K562 (cell line): Measurements from ENCODE around the gene SHISA9. TPM values are rescaled to one million over a fixed set of nuclear protein-coding genes. Genes with fewer than 3 reads are reported as not detected.

Experiments
- ATAC-seq: fragments of 200-7000 bp; cut with Tn5 transposase; 3 replicates; pipeline ENCODE4 v1.9.1; 2020; ENCODE audit warnings: moderate library complexity
- BruUV-seq: library from RNA; stranded (reverse); fragments of 400-500 nt; replicated peaks from 2 replicates; lab custom pipeline; 2021; lab: Mats Ljungman, UMichigan
- CTCF ChIA-PET: fragments of 300-600 bp; formaldehyde crosslinking; extraction: SDS; loops from one replicate; lab custom pipeline; 2021; ENCODE audit warnings: low intra/inter-chr PET ratio; lab: Yijun Ruan, JAX
- POLR2A ChIA-PET: fragments of 300-600, 350-650 bp; sonication (Branson Sonifier 250); formaldehyde crosslinking; extraction: SDS; loops from one replicate; lab custom pipeline; 2021; ENCODE audit warnings: antibody characterized with exemption, inconsistent platforms; lab: Yijun Ruan, JAX
- DNase-seq, 4 experiments: peaks; one replicate each; pipeline versions ENCODE4 v3.0.0 to v3.0.0-alpha.2; 2011 to 2018; ENCODE audit warnings: low spot score in 3 of 4, mixed read lengths in 3 of 4; ENCODE audit errors: extremely low read depth in 1 of 4
- FAIRE-seq: peaks from 2 replicates; lab custom pipeline; 2011; peaks lifted over from hg19 to GRCh38; lab: Jason Lieb, UNC
- H2AFZ ChIP-seq: 2 replicates; pipeline ENCODE4 v1.6.0; 2011; ENCODE audit warnings: low read depth, low read length, control low read depth, inconsistent platforms
- H3K27ac ChIP-seq: fragments of 200-600 bp; 3 replicates; pipeline ENCODE4 v1.8.0; 2011; ENCODE audit warnings: low read depth, mild to moderate bottlenecking, control low read depth, inconsistent platforms, low read length, moderate library complexity, mixed read lengths; ENCODE audit errors: extremely low read depth
- H3K27me3 ChIP-seq, 2 experiments: fragments of 300-600 bp in 1 of 2; 2 replicates in 1 of 2; 3 replicates in 1 of 2; pipeline versions ENCODE4 v1.6.0 to v1.8.0; 2011; ENCODE audit warnings: inconsistent platforms in 2 of 2, low read length in 2 of 2, mild to moderate bottlenecking in 1 of 2, mixed read lengths in 1 of 2, moderate library complexity in 1 of 2; ENCODE audit not compliant: control insufficient read depth in 2 of 2, insufficient read depth in 2 of 2
- H3K36me3 ChIP-seq: fragments of 300-600 bp; 3 replicates; pipeline ENCODE4 v1.8.0; 2011; ENCODE audit warnings: mild to moderate bottlenecking, low read length, inconsistent platforms; ENCODE audit not compliant: control insufficient read depth, insufficient read depth
- H3K4me1 ChIP-seq, 2 experiments: fragments of 200-600 bp in 1 of 2; replicated peaks in 1 of 2; 2 replicates in 1 of 2; 3 replicates in 1 of 2; pipeline versions ENCODE4 v1.5.1 to v1.8.0; 2011; ENCODE audit warnings: inconsistent platforms in 2 of 2, low read length in 2 of 2, mild to moderate bottlenecking in 1 of 2, mixed read lengths in 1 of 2, moderate library complexity in 1 of 2; ENCODE audit not compliant: control insufficient read depth in 2 of 2, insufficient read depth in 2 of 2
- H3K4me2 ChIP-seq: 2 replicates; pipeline ENCODE4 v1.6.1; 2011; ENCODE audit warnings: low read length, control low read depth, inconsistent platforms, mixed read lengths; ENCODE audit not compliant: insufficient read depth
- H3K4me3 ChIP-seq: fragments of 200-600 bp; sonication (generic), shearing (Covaris generic); 2 replicates; pipeline ENCODE4 v1.5.1; 2016; ENCODE audit warnings: control low read depth, inconsistent platforms
- H3K79me2 ChIP-seq: fragments of 200-600 bp; 3 replicates; pipeline ENCODE4 v1.8.0; 2011; ENCODE audit warnings: low read length, inconsistent platforms; ENCODE audit not compliant: control insufficient read depth, insufficient read depth
- H3K9ac ChIP-seq, 2 experiments: 2 replicates each; pipeline versions ENCODE4 v1.6.0 to v1.6.1; 2011; ENCODE audit warnings: low read depth in 2 of 2, low read length in 2 of 2, control low read depth in 1 of 2, inconsistent platforms in 1 of 2, mild to moderate bottlenecking in 1 of 2, mixed read lengths in 1 of 2; ENCODE audit not compliant: insufficient read depth in 1 of 2
- H3K9me1 ChIP-seq: one replicate; pipeline ENCODE4 v1.6.0; 2011; ENCODE audit warnings: inconsistent platforms, mild to moderate bottlenecking, low read length, moderate library complexity; ENCODE audit not compliant: control insufficient read depth, insufficient read depth
- H3K9me3 ChIP-seq: replicated peaks from 2 replicates; pipeline ENCODE4 v1.5.1; 2011; ENCODE audit warnings: low read depth, low read length, inconsistent platforms; ENCODE audit not compliant: control insufficient read depth, insufficient read depth
- H4K20me1 ChIP-seq: replicated peaks from 2 replicates; pipeline ENCODE4 v1.6.1; 2011; ENCODE audit warnings: low read length, inconsistent platforms, mixed read lengths; ENCODE audit not compliant: control insufficient read depth, insufficient read depth
- CBX3 ChIP-seq, 2 experiments: IDR thresholded peaks; 1 replicate in 1 of 2; 2 replicates in 1 of 2; pipeline ENCODE4 v1.6.1; 2012; ENCODE audit warnings: inconsistent platforms in 2 of 2, low read length in 2 of 2, borderline replicate concordance in 1 of 2, control low read depth in 1 of 2
- CC2D1A ChIP-seq: fragments of 450-650 bp; IDR thresholded peaks from 2 replicates; pipeline ENCODE4 v1.6.1; 2017; ENCODE audit warnings: mild to moderate bottlenecking
- MTF1 ChIP-seq: fragments of 250-450 bp; sonication (Bioruptor Pico); IDR thresholded peaks from 2 replicates; pipeline ENCODE4 v1.9.0; 2021; ENCODE audit warnings: moderate library complexity, mild to moderate bottlenecking, inconsistent platforms, borderline replicate concordance
- POLR2G ChIP-seq: fragments of 200-400 bp; formaldehyde crosslinking; IDR thresholded peaks from 2 replicates; pipeline ENCODE4 v1.6.1; 2017; ENCODE audit warnings: low read depth, mild to moderate bottlenecking, antibody characterized with exemption, low read length, moderate library complexity
- RHOXF2B ChIP-seq: fragments of 250-450 bp; sonication (Bioruptor Pico); conservative IDR thresholded peaks from 2 replicates; pipeline ENCODE4 v1.5.1; 2021
- SIRT6 ChIP-seq: IDR thresholded peaks from one replicate; pipeline ENCODE4 v1.6.1; 2012; ENCODE audit warnings: low read depth, mild to moderate bottlenecking, control low read depth, inconsistent platforms, low read length, moderate library complexity
- TAL1 ChIP-seq: fragments of 450-650 bp; IDR thresholded peaks from 2 replicates; pipeline ENCODE4 v1.6.1; 2016; ENCODE audit warnings: mild to moderate bottlenecking
- TFAM ChIP-seq: fragments of 250-450 bp; sonication (Bioruptor Pico); conservative IDR thresholded peaks from 2 replicates; pipeline ENCODE4 v1.5.0; 2021; ENCODE audit warnings: mild to moderate bottlenecking, moderate library complexity
- ZNF24 ChIP-seq: fragments of 450-650 bp; IDR thresholded peaks from 2 replicates; pipeline ENCODE4 v1.6.1; 2016
- ZNF347 ChIP-seq: fragments of 450-650 bp; formaldehyde crosslinking; IDR thresholded peaks from 2 replicates; pipeline ENCODE4 v1.4.0; 2020; ENCODE audit warnings: low read depth, mild to moderate bottlenecking, moderate library complexity
- WGBS: fragments of 100-300 bp; shearing (Covaris generic); methylation state at CpG from one replicate; pipeline ENCODE4 v1.1.6; 2016; ENCODE audit warnings: low coverage, mixed read lengths; ENCODE audit not compliant: insufficient coverage; ENCODE audit errors: missing lambda C conversion rate; 5-methylcytosine and 5-hydroxymethylcytosine counted together
- in situ Hi-C: fragments of 300-500 bp; cut with MboI; formaldehyde crosslinking; loops from 4 replicates; pipeline ENCODE4 v1.15.0; 2018; ENCODE audit warnings: inconsistent platforms, mixed read lengths
- intact Hi-C: fragments of 100-400 bp; cut with micrococcal nuclease; formaldehyde crosslinking; loops from 2 replicates; pipeline ENCODE4 v1.14.2; 2022
- polyA plus RNA-seq, 8 experiments: library from polyadenylated mRNA; depleted of rRNA in 4 of 8; stranded (reverse) in 5 of 8; unstranded in 3 of 8; fragments of >200 nt; fragmentation: Nextera tagmentation in 2 of 8; fragmentation: Illumina TruSeq in 1 of 8; extraction: Ambion mirVana in 2 of 8; extraction: Trizol in 1 of 8; gene quantifications; 2 replicates each; pipeline versions ENCODE4 v1.2.1 to v1.2.3, GENCODE V29; 2011 to 2014; ENCODE audit warnings: inconsistent platforms in 1 of 8, missing spikeins in 1 of 8
- total RNA-seq, 7 experiments: library from RNA; depleted of rRNA in 6 of 7; stranded (reverse); fragments of >200 nt in 6 of 7; fragmentation: Illumina TruSeq in 2 of 7; extraction: Trizol in 2 of 7; gene quantifications; 2 replicates each; pipeline versions ENCODE4 v1.2.1 to v1.2.3, GENCODE V29; 2011 to 2021; ENCODE audit warnings: low replicate concordance in 1 of 7
- TF ChIP-seq, protein P1 (sequence below): sonication (generic); formaldehyde crosslinking; IDR thresholded peaks from 2 replicates; pipeline ENCODE4 v1.8.1; 2022; ENCODE audit warnings: missing genetic modification reagents
- TF ChIP-seq, protein P2 (sequence below): fragments of 250-450 bp; sonication (Bioruptor Pico); IDR thresholded peaks from 2 replicates; pipeline ENCODE4 v1.4.0; 2020

Gene SHISA9
- total and polyA plus RNA-seq, 9 of the 15 experiments (the other 6 are each of a cell fraction or from before 2014, with no cell fraction given) = under 0.01 to 0.16 (median 0.01) TPM; not detected in 6

DNA sequence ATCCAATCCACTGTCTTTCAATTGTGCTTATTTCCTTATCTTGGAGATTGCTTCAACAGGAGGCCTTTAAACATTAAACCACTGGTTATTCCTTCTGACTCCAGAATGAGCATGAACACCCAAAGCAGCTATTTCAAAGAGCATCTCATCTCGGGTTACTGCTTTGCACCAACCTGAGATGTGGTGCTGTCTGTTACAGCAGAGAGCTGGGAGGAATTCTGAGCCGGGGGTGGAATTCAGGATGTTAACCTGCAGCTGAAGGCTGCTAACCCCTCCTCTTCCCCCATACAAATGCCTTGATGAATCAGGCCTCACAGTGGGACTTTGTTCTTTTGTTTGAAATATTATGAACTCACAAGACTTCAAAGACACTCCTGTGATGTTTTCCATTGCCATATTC, 113.1 kb downstream of the SHISA9 start:
- FAIRE-seq = no peak
- POLR2A ChIA-PET = no interaction called here
- BruUV-seq = no TSS peak
- Histone ChIP-seq H2AFZ (no peak overlapping the region), H3K4me1 (no peaks in the 10 kb centered on the region), H4K20me1 (no peaks in the 10 kb centered on the region), H3K9me1 (no peaks in the 10 kb centered on the region)
- 0% methylated on average over 2 of the region's 2 CpGs for WGBS
- CTCF ChIA-PET = no interaction called here
- intact Hi-C loops = no loop called here
- TF ChIP-seq RHOXF2B (CRISPR knock-in tag) (no peak), ZNF347 (CRISPR knock-in tag) (no peak), POLR2G (no peak), ZNF24 (no peak), MTF1 (no peak), SIRT6 (no peak), TFAM (CRISPR knock-in tag) (no peak), CC2D1A (no peak), TAL1 (no peak), CBX3 (IDR thresholded peaks at IDR 0.05; ENCODE audit: borderline replicate concordance in 1 of 2, low read length in 2 of 2) (no peak)
- TF ChIP-seq, protein P1, sequence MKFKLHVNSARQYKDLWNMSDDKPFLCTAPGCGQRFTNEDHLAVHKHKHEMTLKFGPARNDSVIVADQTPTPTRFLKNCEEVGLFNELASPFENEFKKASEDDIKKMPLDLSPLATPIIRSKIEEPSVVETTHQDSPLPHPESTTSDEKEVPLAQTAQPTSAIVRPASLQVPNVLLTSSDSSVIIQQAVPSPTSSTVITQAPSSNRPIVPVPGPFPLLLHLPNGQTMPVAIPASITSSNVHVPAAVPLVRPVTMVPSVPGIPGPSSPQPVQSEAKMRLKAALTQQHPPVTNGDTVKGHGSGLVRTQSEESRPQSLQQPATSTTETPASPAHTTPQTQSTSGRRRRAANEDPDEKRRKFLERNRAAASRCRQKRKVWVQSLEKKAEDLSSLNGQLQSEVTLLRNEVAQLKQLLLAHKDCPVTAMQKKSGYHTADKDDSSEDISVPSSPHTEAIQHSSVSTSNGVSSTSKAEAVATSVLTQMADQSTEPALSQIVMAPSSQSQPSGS (CRISPR knock-in tag) = no peak
- TF ChIP-seq, protein P2, sequence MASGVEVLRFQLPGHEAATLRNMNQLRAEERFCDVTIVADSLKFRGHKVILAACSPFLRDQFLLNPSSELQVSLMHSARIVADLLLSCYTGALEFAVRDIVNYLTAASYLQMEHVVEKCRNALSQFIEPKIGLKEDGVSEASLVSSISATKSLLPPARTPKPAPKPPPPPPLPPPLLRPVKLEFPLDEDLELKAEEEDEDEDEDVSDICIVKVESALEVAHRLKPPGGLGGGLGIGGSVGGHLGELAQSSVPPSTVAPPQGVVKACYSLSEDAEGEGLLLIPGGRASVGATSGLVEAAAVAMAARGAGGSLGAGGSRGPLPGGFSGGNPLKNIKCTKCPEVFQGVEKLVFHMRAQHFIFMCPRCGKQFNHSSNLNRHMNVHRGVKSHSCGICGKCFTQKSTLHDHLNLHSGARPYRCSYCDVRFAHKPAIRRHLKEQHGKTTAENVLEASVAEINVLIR (CRISPR knock-in tag) = no peak
- TF ChIP-seq, all 486 proteins: peak for 0
- no peaks in the 10 kb centered on the region for H3K9me3 ChIP-seq
- no peak overlapping the region for H3K27ac ChIP-seq
- no peak overlapping the region for H3K9ac ChIP-seq
- no peak overlapping the region for H3K4me3 ChIP-seq
- ATAC-seq (no peak), DNase-seq (no peak)
- no peaks in the 10 kb centered on the region for H3K36me3 ChIP-seq
- in situ Hi-C loops = no loop called here
- peaks cover 0 to 10% of the 10 kb centered on the region in 2 experiments; a peak in 3 of 5 replicates for H3K27me3 ChIP-seq
- H3K4me2 ChIP-seq = no peak overlapping the region
- no peaks in the 10 kb centered on the region for H3K79me2 ChIP-seq
